Uterus (tissue), 2 donors: ENCODE data around the gene ITSN1.

Experiments used
- CTCF ChIP-seq, 4 experiments: fragments of 200-600 bp in 2 of 4; fragments of 450-650 bp in 2 of 4; sonication (generic) in 2 of 4; IDR thresholded peaks; one replicate each; pipeline ENCODE4 v1.5.1; 2016 to 2019; ENCODE audit warnings: antibody characterized with exemption in 4 of 4, mild to moderate bottlenecking in 2 of 4, moderate library complexity in 1 of 4
- POLR2A ChIP-seq, 2 donors: fragments of 450-650 bp; IDR thresholded peaks; one replicate each; pipeline ENCODE4 v1.6.1; 2016; ENCODE audit warnings: antibody characterized with exemption in 2 of 2, mild to moderate bottlenecking in 1 of 2, moderate library complexity in 1 of 2

- no peak for TF ChIP-seq CTCF (IDR thresholded peaks at IDR 0.05)
- no peak for TF ChIP-seq POLR2A (IDR thresholded peaks at IDR 0.05)
These were observed 236.5 kb downstream of the ITSN1 start for GRCh38 chr21:33878824-33879223.
